GM23248 (cell line): ENCODE measurements around the gene BTN3A1.

Experiments used
- EZH2 ChIP-seq: fragments of 200-600 bp; sonication (generic); IDR thresholded peaks from 2 replicates; pipeline ENCODE4 v1.6.1; 2018; ENCODE audit warnings: antibody characterized with exemption, mild to moderate bottlenecking; ENCODE audit not compliant: insufficient read depth, poor library complexity, severe bottlenecking
- EZH2phosphoT487 ChIP-seq: fragments of 200-600 bp; sonication (generic); IDR thresholded peaks from 2 replicates; pipeline ENCODE4 v1.6.1; 2018; ENCODE audit warnings: antibody characterized with exemption, moderate library complexity, mild to moderate bottlenecking, low read depth; ENCODE audit not compliant: insufficient read depth

DNA sequence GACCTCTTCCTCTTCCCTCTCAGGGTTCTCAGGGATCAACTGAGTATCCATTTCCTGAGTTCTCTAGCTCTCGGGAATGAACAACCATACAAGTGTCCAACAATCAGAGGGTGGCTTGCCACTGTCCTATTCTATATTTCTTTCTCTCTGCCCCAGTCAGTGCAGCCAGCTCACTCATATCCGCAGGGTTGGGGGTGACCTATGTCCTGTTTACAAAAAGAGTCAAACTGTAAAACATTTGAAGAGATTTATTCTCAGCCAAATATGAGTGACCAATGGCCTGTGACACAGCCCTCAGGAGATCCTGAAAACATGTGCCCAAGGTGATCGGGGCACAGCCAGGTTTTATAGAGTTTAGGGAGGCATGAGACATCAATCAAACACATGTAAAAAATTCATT lies 47.9 kb upstream of the BTN3A1 start:
- TF ChIP-seq EZH2, result no peak
- no peak for TF ChIP-seq EZH2phosphoT487
